ENCODE measurements around the gene TASP1. TPM values are rescaled to one million over a fixed set of nuclear protein-coding genes. Genes with fewer than 3 reads are reported as not detected.

TASP1 gene
- polyA plus RNA-seq, 3 donors: 2.3 to 3.3 (median 2.6) TPM

DNA sequence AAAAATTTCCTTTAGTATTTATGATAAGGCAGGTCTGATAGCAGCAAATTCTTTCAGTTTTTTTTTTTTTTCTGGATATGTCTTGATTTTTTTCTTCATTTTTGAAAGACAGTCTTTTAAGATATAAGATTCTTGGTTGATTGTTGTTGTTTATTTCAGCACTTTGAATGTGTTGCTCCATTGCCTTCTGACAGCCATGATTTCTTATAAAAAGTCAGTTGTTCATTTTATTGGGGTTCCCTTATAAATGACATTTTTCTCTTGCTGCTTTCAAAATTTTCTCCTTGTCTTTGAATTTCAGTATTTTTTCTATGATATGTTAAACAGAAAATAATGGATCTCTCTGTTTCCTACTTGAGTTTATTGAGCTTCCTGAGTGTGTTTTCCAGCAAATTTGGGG lies 265.3 kb downstream of the TASP1 start:
- no peak overlapping the region for H3K9ac ChIP-seq (ENCODE audit: insufficient read depth, low read length, poor library complexity, severe bottlenecking)
- no peaks in the 10 kb centered on the region for H3K36me3 ChIP-seq (replicated peaks in 1 of 2; ENCODE audit: control insufficient read depth in 1 of 2, insufficient read depth in 2 of 2, low read length in 2 of 2)
- H3K27me3 ChIP-seq (ENCODE audit: control insufficient read depth in 2 of 2, insufficient read depth in 2 of 2, low read length in 2 of 2): no peaks in the 10 kb centered on the region
- Mint-ChIP-seq H3K9me3 (peaks cover 15 to 40% (median 25%) of the 10 kb centered on the region in 7 donors), H3K36me3 (no peaks in the 10 kb centered on the region), H3K4me1 (no peaks in the 10 kb centered on the region), H3K27me3 (ENCODE audit: low read depth in 3 of 3) (no peaks in the 10 kb centered on the region), H3K4me3 (no peak overlapping the region), H3K27ac (no peak overlapping the region)
- DNase-seq: no peak
- TF ChIP-seq, protein P1, sequence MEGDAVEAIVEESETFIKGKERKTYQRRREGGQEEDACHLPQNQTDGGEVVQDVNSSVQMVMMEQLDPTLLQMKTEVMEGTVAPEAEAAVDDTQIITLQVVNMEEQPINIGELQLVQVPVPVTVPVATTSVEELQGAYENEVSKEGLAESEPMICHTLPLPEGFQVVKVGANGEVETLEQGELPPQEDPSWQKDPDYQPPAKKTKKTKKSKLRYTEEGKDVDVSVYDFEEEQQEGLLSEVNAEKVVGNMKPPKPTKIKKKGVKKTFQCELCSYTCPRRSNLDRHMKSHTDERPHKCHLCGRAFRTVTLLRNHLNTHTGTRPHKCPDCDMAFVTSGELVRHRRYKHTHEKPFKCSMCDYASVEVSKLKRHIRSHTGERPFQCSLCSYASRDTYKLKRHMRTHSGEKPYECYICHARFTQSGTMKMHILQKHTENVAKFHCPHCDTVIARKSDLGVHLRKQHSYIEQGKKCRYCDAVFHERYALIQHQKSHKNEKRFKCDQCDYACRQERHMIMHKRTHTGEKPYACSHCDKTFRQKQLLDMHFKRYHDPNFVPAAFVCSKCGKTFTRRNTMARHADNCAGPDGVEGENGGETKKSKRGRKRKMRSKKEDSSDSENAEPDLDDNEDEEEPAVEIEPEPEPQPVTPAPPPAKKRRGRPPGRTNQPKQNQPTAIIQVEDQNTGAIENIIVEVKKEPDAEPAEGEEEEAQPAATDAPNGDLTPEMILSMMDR (IDR thresholded peaks at IDR 0.05): no peak
- H3K4me3 ChIP-seq (replicated peaks in 1 of 3; ENCODE audit: low read depth in 2 of 3, low read length in 3 of 3): no peak overlapping the region
- intact Hi-C loops (cut with micrococcal nuclease): no loop called here
- no peaks in the 10 kb centered on the region for H3K79me2 ChIP-seq (ENCODE audit: insufficient read depth, low read length)
- no peak overlapping the region for H3K27ac ChIP-seq (ENCODE audit: low read depth in 1 of 2, low read length in 2 of 2)
- H3K9me3 ChIP-seq (replicated peaks in 1 of 2; ENCODE audit: control insufficient read depth in 1 of 2, insufficient read depth in 1 of 2, low read length in 2 of 2): peaks cover 4 to 7% of the 10 kb centered on the region in 2 donors
- no peak overlapping the region for H2AFZ ChIP-seq (ENCODE audit: insufficient read depth, low read depth, low read length, poor library complexity, severe bottlenecking)
- H3K4me1 ChIP-seq (ENCODE audit: control insufficient read depth in 1 of 2, insufficient read depth in 2 of 2, low read length in 2 of 2): no peaks in the 10 kb centered on the region
- no peaks in the 10 kb centered on the region for H4K20me1 ChIP-seq (ENCODE audit: insufficient read depth, low read length)
- no peak overlapping the region for H3K4me2 ChIP-seq (replicated peaks; ENCODE audit: extremely low read depth, low read length, poor library complexity, severe bottlenecking)

DNA sequence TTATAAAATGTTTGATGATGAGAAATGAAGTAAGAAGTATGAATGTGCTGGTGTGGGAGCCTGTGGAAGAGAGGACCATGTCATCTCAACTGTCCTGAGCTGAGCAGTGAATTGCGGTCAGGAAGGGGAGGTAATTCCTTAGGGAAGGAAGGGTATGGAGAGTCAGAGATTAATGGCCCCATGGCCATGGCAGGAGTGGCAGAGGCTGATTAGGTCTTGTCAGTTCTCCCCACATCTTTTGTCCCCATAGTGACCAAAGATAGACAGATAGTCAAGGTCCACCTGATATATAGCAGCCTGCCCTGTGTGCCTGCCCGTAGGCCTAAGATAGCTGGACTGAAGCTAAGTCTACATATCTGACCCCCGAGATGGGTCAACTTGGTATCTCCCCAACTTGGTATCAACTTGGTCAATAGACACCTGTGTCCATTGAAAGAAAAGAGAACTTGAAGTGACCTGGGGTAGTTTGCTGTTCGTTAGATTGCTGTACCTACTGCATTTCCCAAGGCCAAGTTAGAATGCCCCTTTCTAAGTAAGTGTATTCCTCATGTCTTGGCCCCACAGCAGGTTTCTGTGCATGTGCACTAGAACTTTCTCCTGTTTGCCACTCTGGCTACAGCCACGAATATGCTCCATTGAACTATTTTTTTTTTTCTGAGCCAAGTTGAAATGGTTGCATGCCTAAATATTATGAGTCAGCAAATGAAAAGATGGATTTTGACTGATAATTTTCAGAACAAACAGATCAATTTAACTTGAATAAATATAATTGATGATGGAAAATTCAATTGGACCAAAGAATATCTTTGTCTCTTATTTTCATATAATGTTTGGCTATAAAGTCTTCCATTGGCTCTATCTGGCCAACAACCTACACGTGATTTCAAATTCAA lies 274.2 kb downstream of the TASP1 start:
- Histone ChIP-seq H3K9ac (ENCODE audit: insufficient read depth, low read length, poor library complexity, severe bottlenecking) (no peak overlapping the region), H3K4me2 (replicated peaks; ENCODE audit: extremely low read depth, low read length, poor library complexity, severe bottlenecking) (no peak overlapping the region), H3K4me1 (ENCODE audit: control insufficient read depth in 1 of 2, insufficient read depth in 2 of 2, low read length in 2 of 2) (no peaks in the 10 kb centered on the region), H3K27ac (ENCODE audit: low read depth in 1 of 2, low read length in 2 of 2) (no peak overlapping the region), H4K20me1 (ENCODE audit: insufficient read depth, low read length) (no peaks in the 10 kb centered on the region), H3K36me3 (replicated peaks in 1 of 2; ENCODE audit: control insufficient read depth in 1 of 2, insufficient read depth in 2 of 2, low read length in 2 of 2) (no peaks in the 10 kb centered on the region), H3K27me3 (ENCODE audit: control insufficient read depth in 2 of 2, insufficient read depth in 2 of 2, low read length in 2 of 2) (no peaks in the 10 kb centered on the region), H3K9me3 (replicated peaks in 1 of 2; ENCODE audit: control insufficient read depth in 1 of 2, insufficient read depth in 1 of 2, low read length in 2 of 2) (peaks cover 0 to 6% of the 10 kb centered on the region in 2 donors), H3K79me2 (ENCODE audit: insufficient read depth, low read length) (no peaks in the 10 kb centered on the region), H2AFZ (ENCODE audit: insufficient read depth, low read depth, low read length, poor library complexity, severe bottlenecking) (no peak overlapping the region), H3K4me3 (replicated peaks in 1 of 3; ENCODE audit: low read depth in 2 of 3, low read length in 3 of 3) (no peak overlapping the region)
- Mint-ChIP-seq H3K27me3 (ENCODE audit: low read depth in 3 of 3) (peaks cover 0 to 3% (median 0%) of the 10 kb centered on the region in 3 donors), H3K4me3 (no peak overlapping the region), H3K4me1 (no peaks in the 10 kb centered on the region), H3K36me3 (no peaks in the 10 kb centered on the region), H3K9me3 (peaks cover 0 to 18% (median 8%) of the 10 kb centered on the region in 7 donors), H3K27ac (no peak overlapping the region)
- WGBS (ENCODE audit: insufficient coverage): 100% methylated on average over 2 of the region's 6 CpGs
- intact Hi-C loops (cut with micrococcal nuclease): no loop called here
- no peak for DNase-seq
- TF ChIP-seq, protein P1 (IDR thresholded peaks at IDR 0.05): no peak
